Right lobe of liver (tissue), 6 donors: ENCODE results near the gene COL4A4. TPM values are rescaled to one million over a fixed set of nuclear protein-coding genes. Genes with fewer than 3 reads are reported as not detected.

ENCODE experiments used
- ATAC-seq, 4 donors: fragments of 200-7000 bp; cut with Tn5 transposase; one replicate each; pipeline ENCODE4 v1.9.1; 2020; ENCODE audit warnings: mild to moderate bottlenecking in 4 of 4, moderate library complexity in 4 of 4
- DNase-seq, 3 donors: peaks; one replicate each; pipeline ENCODE4 v3.0.0-alpha.2; 2020
- H3K27ac ChIP-seq, 3 donors: fragments of 200-600 bp; one replicate each; pipeline ENCODE4 v1.8.0; 2022
- H3K27me3 ChIP-seq, 2 donors: fragments of 200-600 bp; one replicate each; pipeline ENCODE4 v1.8.0; 2022
- H3K36me3 ChIP-seq, 4 donors: fragments of 200-600 bp; sonication (generic) in 1 of 4; one replicate each; pipeline versions ENCODE4 v1.5.1 to v1.8.0; 2017 to 2022; ENCODE audit warnings: control low read depth in 1 of 4
- H3K4me1 ChIP-seq, 4 donors: fragments of 200-600 bp; sonication (generic) in 1 of 4; one replicate each; pipeline versions ENCODE4 v1.5.1 to v1.8.0; 2017 to 2022; ENCODE audit warnings: control low read depth in 1 of 4
- H3K4me3 ChIP-seq, 3 donors: fragments of 200-600 bp; one replicate each; pipeline ENCODE4 v1.8.0; 2022
- H3K9me3 ChIP-seq, 4 donors: fragments of 200-600 bp; sonication (generic) in 1 of 4; one replicate each; pipeline versions ENCODE4 v1.5.1 to v1.8.0; 2017 to 2022; ENCODE audit warnings: control low read depth in 1 of 4
- CTCF ChIP-seq, 4 donors: fragments of 200-600 bp in 3 of 4; fragments of 450-650 bp in 1 of 4; IDR thresholded peaks; one replicate each; pipeline versions ENCODE4 v1.5.1 to v1.8.0; 2016 to 2022; ENCODE audit warnings: antibody characterized with exemption in 4 of 4, mild to moderate bottlenecking in 2 of 4
- POLR2A ChIP-seq: fragments of 450-650 bp; IDR thresholded peaks from one replicate; pipeline ENCODE4 v1.6.1; 2017; ENCODE audit warnings: antibody characterized with exemption, mild to moderate bottlenecking
- WGBS: methylation state at CpG from one replicate; pipeline ENCODE4 v1.1.6; 2018; ENCODE audit warnings: low coverage, low lambda C conversion rate; ENCODE audit not compliant: insufficient coverage; ENCODE audit errors: missing lambda C conversion rate; 5-methylcytosine and 5-hydroxymethylcytosine counted together
- intact Hi-C, 2 donors: fragments of 100-400 bp; cut with DNase I; formaldehyde crosslinking; loops; one replicate each; pipeline versions ENCODE4 v1.11.2 to v1.14.1; 2022
- total RNA-seq, 6 experiments: library from RNA; depleted of rRNA in 2 of 6; stranded (reverse); fragments of >200 nt in 2 of 6; fragmentation: NEBNext Ultra II Directional in 3 of 6; extraction: Animal tissue kit (Norgen Biotek cat#: 25700) in 3 of 6; gene quantifications; one replicate each; pipeline versions ENCODE4 v1.1.0 to v1.2.4, GENCODE V29; 2016 to 2023
- donor health status: DM: no; HTN: yes; CAD: no.
- donor health status: DM: no; HTN: no; CAD: no.
- donor health status: DM: no; HTN: no; CAD: no.
- donor health status: DM: no; HTN: yes; CAD: no.
- donor health status: DM: no; HTN: yes; CAD: no.

COL4A4 gene
- total RNA-seq, 6 experiments from 2014 or later, result 0.86 to 2.4 (median 1.8) TPM

- 89% methylated on average over 8 of the region's 8 CpGs for WGBS
- no peaks in the 10 kb centered on the region for H3K27me3 ChIP-seq
- H3K27ac ChIP-seq, result no peak overlapping the region
- TF ChIP-seq CTCF (IDR thresholded peaks at IDR 0.05), result no peak
- TF ChIP-seq POLR2A, result no peak
- H3K4me1 ChIP-seq, result peaks cover 0 to 9% (median 0%) of the 10 kb centered on the region in 4 donors
- no peaks in the 10 kb centered on the region for H3K9me3 ChIP-seq
- intact Hi-C loops, result loop anchor here (5.0 kb wide), 2 partner anchors 107 to 112 kb away; no protein-coding TSS in a partner anchor
- no peak overlapping the region for H3K4me3 ChIP-seq
- ATAC-seq, result no peak
- no peaks in the 10 kb centered on the region for H3K36me3 ChIP-seq
- no peak for DNase-seq
Observed at GRCh38 chr2:227130636-227131035, 33.4 kb downstream of the COL4A4 start.

- Histone ChIP-seq H3K9me3 (no peaks in the 10 kb centered on the region), H3K4me3 (no peak overlapping the region), H3K27ac (no peak overlapping the region), H3K36me3 (no peaks in the 10 kb centered on the region), H3K27me3 (no peaks in the 10 kb centered on the region), H3K4me1 (no peaks in the 10 kb centered on the region)
- TF ChIP-seq POLR2A (no peak), CTCF (IDR thresholded peaks at IDR 0.05) (no peak)
- 32% methylated on average over 8 of the region's 8 CpGs for WGBS
- intact Hi-C loops, result no loop called here
- DNase-seq (no peak), ATAC-seq (no peak)
Observed at GRCh38 chr2:227127201-227127600, 36.8 kb downstream of the COL4A4 start.

- intact Hi-C loops, result no loop called here
- H3K27me3 ChIP-seq, result no peaks in the 10 kb centered on the region
- H3K4me1 ChIP-seq, result no peaks in the 10 kb centered on the region
- H3K27ac ChIP-seq, result no peak overlapping the region
- ATAC-seq (no peak), DNase-seq (no peak)
- H3K9me3 ChIP-seq, result no peaks in the 10 kb centered on the region
- H3K4me3 ChIP-seq, result no peak overlapping the region
- WGBS, result 62% methylated on average over 4 of the region's 5 CpGs
- H3K36me3 ChIP-seq, result no peaks in the 10 kb centered on the region
- TF ChIP-seq POLR2A (no peak), CTCF (IDR thresholded peaks at IDR 0.05) (no peak)
Observed at GRCh38 chr2:227125506-227125905, 38.5 kb downstream of the COL4A4 start.

GRCh38 chr2:227124811-227125210, 39.2 kb downstream of the COL4A4 start:
- ATAC-seq (no peak), DNase-seq (no peak)
- H3K36me3 ChIP-seq, result no peaks in the 10 kb centered on the region
- TF ChIP-seq POLR2A (no peak), CTCF (IDR thresholded peaks at IDR 0.05) (no peak)
- 53% methylated on average over 2 of the region's 2 CpGs for WGBS
- no peaks in the 10 kb centered on the region for H3K4me1 ChIP-seq
- H3K27me3 ChIP-seq, result no peaks in the 10 kb centered on the region
- no peak overlapping the region for H3K27ac ChIP-seq
- intact Hi-C loops, result no loop called here
- no peak overlapping the region for H3K4me3 ChIP-seq
- no peaks in the 10 kb centered on the region for H3K9me3 ChIP-seq

GRCh38 chr2:227123697-227124096, 40.3 kb downstream of the COL4A4 start:
- no peak overlapping the region for H3K4me3 ChIP-seq
- no peaks in the 10 kb centered on the region for H3K9me3 ChIP-seq
- no peaks in the 10 kb centered on the region for H3K36me3 ChIP-seq
- no peaks in the 10 kb centered on the region for H3K27me3 ChIP-seq
- H3K4me1 ChIP-seq, result no peaks in the 10 kb centered on the region
- ATAC-seq (no peak), DNase-seq (no peak)
- 64% methylated on average over 3 of the region's 4 CpGs for WGBS
- no peak overlapping the region for H3K27ac ChIP-seq
- intact Hi-C loops, result no loop called here
- TF ChIP-seq POLR2A (no peak), CTCF (IDR thresholded peaks at IDR 0.05) (no peak)
